A549 treated with GW870086 at 1 μM for 4 hours (cell line): ENCODE results near the gene AS3MT. TPM values are rescaled to one million over a fixed set of nuclear protein-coding genes. Genes with fewer than 3 reads are reported as not detected.

ENCODE experiments used
- total RNA-seq: library from RNA; stranded (reverse); fragments of 200-300 nt; extraction: Qiagen RNA extraction; gene quantifications from 5 replicates; pipeline ENCODE4 v1.2.3, GENCODE V29; 2022; ENCODE audit warnings: low read depth

The AS3MT gene
- total RNA-seq = 3.2 to 4.6 TPM (median 4.2 TPM) in 5 replicates

DNA sequence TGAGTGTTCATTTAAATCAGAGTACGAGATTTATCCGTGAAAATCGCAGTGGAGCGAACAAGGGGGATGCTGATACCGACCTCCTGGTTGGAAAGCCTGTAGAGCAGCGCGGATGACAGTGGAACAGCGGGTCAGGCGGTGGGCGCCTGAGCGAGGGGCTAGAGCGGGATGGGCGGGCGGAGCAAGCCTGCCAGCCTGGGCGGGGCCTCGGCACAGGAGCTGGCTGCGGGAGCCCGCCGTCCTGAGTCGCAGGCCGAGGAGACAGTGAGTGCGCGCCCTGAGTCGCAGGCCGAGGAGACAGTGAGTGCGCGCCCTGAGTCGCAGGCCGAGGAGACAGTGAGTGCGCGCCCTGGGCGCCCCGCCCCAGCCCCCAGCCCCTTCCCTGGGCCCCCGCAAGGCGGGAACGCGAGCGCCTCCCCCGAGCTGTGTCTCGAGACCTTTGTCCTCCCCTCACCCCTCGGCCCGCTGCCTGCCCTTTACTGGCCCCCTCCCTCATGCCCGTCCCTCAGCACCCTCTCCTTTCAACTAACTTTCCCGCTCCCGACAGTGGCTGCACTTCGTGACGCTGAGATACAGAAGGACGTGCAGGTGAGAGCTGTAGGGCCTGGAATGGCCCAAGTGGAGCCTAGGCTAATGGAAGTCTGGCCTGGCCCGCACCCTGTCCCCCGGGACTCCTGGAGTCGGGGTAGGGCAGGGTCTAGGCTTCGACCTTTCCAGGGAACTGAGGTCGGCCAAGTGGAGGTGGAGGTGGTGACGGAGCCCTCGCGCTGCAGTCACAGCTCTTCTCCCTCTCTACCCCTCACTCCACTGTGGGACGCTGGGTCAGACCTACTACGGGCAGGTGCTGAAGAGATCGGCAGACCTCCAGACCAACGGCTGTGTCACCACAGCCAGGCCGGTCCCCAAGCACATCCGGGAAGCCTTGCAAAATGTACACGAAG is at the start of gene AS3MT:
Gene AS3MT, plus strand, starts transcription at position 213 of the 941 bp plus-strand sequence. Its CDS starts 123 bp downstream, at position 336.

DNA sequence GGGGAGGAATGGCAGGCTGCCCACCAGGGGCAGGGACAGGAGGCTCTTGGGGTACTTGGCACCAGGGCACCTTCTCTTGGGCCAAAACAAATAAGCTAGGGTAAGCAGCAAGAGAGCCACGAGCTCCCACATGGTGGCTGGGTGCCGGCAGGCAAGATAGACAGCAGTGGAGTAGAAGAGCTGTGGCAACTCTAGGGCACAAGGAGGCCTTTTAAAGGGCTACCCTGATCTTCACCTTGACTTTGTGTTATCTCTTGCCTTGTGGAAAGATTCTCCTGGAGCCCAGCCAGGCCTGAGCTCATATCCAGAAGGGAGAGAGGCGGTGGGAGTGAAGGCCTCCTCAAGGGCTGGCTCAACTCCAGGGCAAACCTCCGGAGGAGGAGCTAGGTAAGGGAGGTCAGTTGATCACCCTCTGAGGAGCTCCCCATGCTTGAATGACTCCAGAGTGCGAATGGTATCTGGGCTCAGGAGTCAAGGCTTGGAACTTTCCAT is 32.0 kb upstream of the AS3MT start, which contains the start of gene CYP17A1:
Gene CYP17A1, minus strand, starts transcription at position 184 of the 492 bp plus-strand sequence. Its CDS starts 52 bp downstream, at position 132.

DNA sequence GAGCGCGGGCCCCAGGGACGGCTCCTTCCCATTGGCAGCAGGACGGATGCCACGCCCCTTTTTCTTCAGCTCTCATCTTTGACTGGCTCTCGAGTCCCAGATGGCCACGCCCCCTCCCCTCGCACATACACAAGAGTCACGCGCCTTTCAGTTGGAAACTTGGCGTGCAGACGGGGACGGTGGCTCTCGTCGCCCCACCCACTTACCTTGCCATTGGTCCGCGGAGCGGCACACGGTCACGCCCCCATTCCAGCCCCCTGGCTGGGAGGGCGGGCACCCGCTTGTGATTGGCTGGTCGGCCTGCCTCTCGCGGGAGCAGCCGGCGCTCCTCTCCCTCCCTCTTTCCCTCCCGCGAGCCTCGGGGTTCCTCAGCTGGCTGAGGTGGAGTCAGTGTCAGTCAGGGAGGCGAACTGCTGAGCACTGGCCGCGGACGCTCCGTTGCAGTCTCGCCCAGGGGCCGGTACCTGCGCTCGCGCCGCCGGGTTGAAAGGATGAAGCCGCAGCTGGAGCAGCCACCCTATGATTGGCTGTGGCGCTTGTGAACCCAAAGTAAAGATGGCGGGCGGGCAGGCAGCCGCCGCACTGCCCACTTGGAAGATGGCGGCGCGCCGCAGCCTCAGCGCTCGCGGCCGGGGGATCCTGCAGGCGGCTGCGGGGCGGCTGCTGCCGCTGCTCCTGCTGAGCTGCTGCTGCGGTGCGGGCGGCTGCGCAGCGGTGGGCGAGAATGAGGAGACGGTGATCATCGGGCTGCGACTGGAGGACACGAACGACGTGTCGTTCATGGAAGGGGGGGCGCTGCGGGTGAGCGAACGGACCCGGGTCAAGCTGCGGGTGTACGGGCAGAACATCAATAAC is 48.9 kb downstream of the AS3MT start, which contains the start of gene CNNM2:
Gene CNNM2, plus strand, starts transcription at position 333 of the 855 bp plus-strand sequence. Its CDS starts 187 bp downstream, at position 520.

Other genes starting within 250 kb of the AS3MT start
- 35.7 to 50.3 TPM (median 46.4 TPM) in 5 replicates for gene TRIM8, start 225.0 kb upstream of the AS3MT start, total RNA-seq
- 13.6 to 15.2 TPM (median 14.5 TPM) in 5 replicates for gene ARL3, start 155.1 kb upstream of the AS3MT start, total RNA-seq
- gene SFXN2, start 154.8 kb upstream of the AS3MT start, total RNA-seq = 1.7 to 3.7 TPM (median 3.2 TPM) in 5 replicates
- gene WBP1L, start 125.5 kb upstream of the AS3MT start, total RNA-seq = 22.9 to 30.2 TPM (median 27.6 TPM) in 5 replicates
- not detected in 5 replicates for gene CYP17A1, start 32.1 kb upstream of the AS3MT start, total RNA-seq
- gene BORCS7, start 15.2 kb upstream of the AS3MT start, total RNA-seq = 22.7 to 27.5 TPM (median 26.5 TPM) in 5 replicates
- gene CNNM2, start 48.8 kb downstream of the AS3MT start, total RNA-seq = 4.1 to 5.2 TPM (median 4.4 TPM) in 5 replicates